GM23338 (cell line): Measurements from ENCODE around the gene NELFB. TPM values are rescaled to one million over a fixed set of nuclear protein-coding genes. Genes with fewer than 3 reads are reported as not detected.
A peak's percentile ranks its signal among the peaks of the same experiment; 100 is the strongest.

ENCODE experiments used
- ATAC-seq: fragments of 200-7000 bp; cut with Tn5 transposase; 3 replicates; pipeline ENCODE4 v1.9.1; 2020
- DNase-seq: peaks from one replicate; pipeline ENCODE4 v3.0.0-alpha.2; 2015; ENCODE audit warnings: low spot score
- H2AFZ ChIP-seq: fragments of 200-600 bp; sonication (generic); 2 replicates; pipeline ENCODE4 v1.8.0; 2016; ENCODE audit warnings: antibody characterized with exemption, mild to moderate bottlenecking, moderate library complexity
- H3F3A ChIP-seq: fragments of 200-600 bp; sonication (generic); replicated peaks from 2 replicates; pipeline ENCODE4 v1.8.0; 2017; ENCODE audit warnings: antibody characterized with exemption, mixed run types, low read depth
- H3K27ac ChIP-seq: fragments of 200-600 bp; sonication (generic); 2 replicates; pipeline ENCODE4 v1.6.1; 2016; ENCODE audit warnings: low read depth
- H3K27me3 ChIP-seq: fragments of 200-600 bp; sonication (generic); 2 replicates; pipeline ENCODE4 v1.8.0; 2016; ENCODE audit warnings: mild to moderate bottlenecking, mixed run types, moderate library complexity; ENCODE audit not compliant: insufficient read depth
- H3K36me3 ChIP-seq: fragments of 200-600 bp; sonication (generic); 2 replicates; pipeline ENCODE4 v1.8.0; 2016; ENCODE audit warnings: mild to moderate bottlenecking; ENCODE audit not compliant: insufficient read depth
- H3K4me1 ChIP-seq: fragments of 200-600 bp; sonication (generic); 2 replicates; pipeline ENCODE4 v1.8.0; 2016; ENCODE audit warnings: mild to moderate bottlenecking, moderate library complexity; ENCODE audit not compliant: insufficient read depth
- H3K4me2 ChIP-seq: fragments of 200-600 bp; sonication (generic); 2 replicates; pipeline ENCODE4 v1.7.1; 2017; ENCODE audit warnings: mixed run types
- H3K4me3 ChIP-seq: fragments of 200-600 bp; sonication (generic); 2 replicates; pipeline ENCODE4 v1.6.1; 2016; ENCODE audit warnings: mixed run types
- H3K79me2 ChIP-seq: fragments of 200-600 bp; sonication (generic); replicated peaks from 2 replicates; pipeline ENCODE4 v1.8.0; 2017; ENCODE audit warnings: mild to moderate bottlenecking; ENCODE audit not compliant: insufficient read depth
- H3K9me2 ChIP-seq: fragments of 200-600 bp; sonication (generic); 2 replicates; pipeline ENCODE4 v1.8.0; 2017; ENCODE audit not compliant: insufficient read depth
- H4K20me1 ChIP-seq: fragments of 200-600 bp; sonication (generic); replicated peaks from 2 replicates; pipeline ENCODE4 v1.8.0; 2017; ENCODE audit warnings: mild to moderate bottlenecking; ENCODE audit not compliant: insufficient read depth
- H3K27ac Mint-ChIP-seq: 2 replicates; pipeline ENCODE4 v1.8.0; 2020; ENCODE audit warnings: inconsistent platforms, mild to moderate bottlenecking, moderate library complexity, mixed read lengths
- H3K27me3 Mint-ChIP-seq: 3 replicates; pipeline ENCODE4 v1.8.0; 2022; ENCODE audit warnings: low read depth, mild to moderate bottlenecking, moderate library complexity, mixed read lengths, inconsistent platforms; ENCODE audit not compliant: insufficient read depth, poor library complexity
- H3K36me3 Mint-ChIP-seq: 3 replicates; pipeline ENCODE4 v1.8.0; 2021; ENCODE audit warnings: low read depth, mild to moderate bottlenecking, inconsistent platforms, moderate library complexity, mixed read lengths
- H3K4me1 Mint-ChIP-seq: 3 replicates; pipeline ENCODE4 v1.8.0; 2020; ENCODE audit warnings: mild to moderate bottlenecking, inconsistent platforms, mixed read lengths
- H3K4me3 Mint-ChIP-seq: 3 replicates; pipeline ENCODE4 v1.8.0; 2021; ENCODE audit warnings: moderate library complexity, mild to moderate bottlenecking, inconsistent platforms, mixed read lengths
- H3K9me3 Mint-ChIP-seq: 3 replicates; pipeline ENCODE4 v1.8.0; 2020; ENCODE audit warnings: moderate library complexity, mild to moderate bottlenecking, inconsistent platforms, mixed read lengths
- CREB1 ChIP-seq: fragments of 250-450 bp; sonication (Bioruptor Pico); IDR thresholded peaks from 2 replicates; pipeline ENCODE4 v1.5.0; 2020; ENCODE audit warnings: low read depth, mild to moderate bottlenecking, moderate library complexity
- EZH2phosphoT487 ChIP-seq: fragments of 200-600 bp; sonication (generic); IDR thresholded peaks from one replicate; pipeline ENCODE4 v1.8.1; 2018; ENCODE audit warnings: antibody characterized with exemption; ENCODE audit not compliant: unreplicated experiment
- NANOG ChIP-seq: IDR thresholded peaks from 2 replicates; pipeline ENCODE4 v1.6.1; 2016; ENCODE audit warnings: antibody characterized with exemption, borderline replicate concordance
- POLR2AphosphoS5 ChIP-seq: IDR thresholded peaks from 2 replicates; pipeline ENCODE4 v1.6.1; 2016; ENCODE audit warnings: antibody characterized with exemption, low read depth
- STAT1 ChIP-seq: IDR thresholded peaks from one replicate; pipeline ENCODE4 v1.6.1; 2016; ENCODE audit warnings: antibody characterized with exemption; ENCODE audit not compliant: unreplicated experiment
- ZNF331 ChIP-seq: fragments of 250-450 bp; sonication (Bioruptor Pico); IDR thresholded peaks from 2 replicates; pipeline ENCODE4 v1.5.0; 2020; ENCODE audit warnings: low read depth, mild to moderate bottlenecking, moderate library complexity
- polyA plus RNA-seq: library from polyadenylated mRNA; unstranded; fragments of >200 nt; fragmentation: Nextera tagmentation; extraction: Ambion mirVana; gene quantifications from 2 replicates; pipeline ENCODE4 v1.2.1, GENCODE V29; 2016
- total RNA-seq: library from RNA; depleted of rRNA; stranded (reverse); fragments of >200 nt; shearing (Covaris generic); gene quantifications from 2 replicates; pipeline ENCODE4 v1.2.3, GENCODE V29; 2014
- TF ChIP-seq, protein P1 (sequence below): IDR thresholded peaks from one replicate; pipeline ENCODE4 v1.6.1; 2018; ENCODE audit warnings: antibody characterized with exemption; ENCODE audit not compliant: unreplicated experiment
- TF ChIP-seq, protein P2 (sequence below): fragments of 250-450 bp; sonication (Bioruptor Pico); IDR thresholded peaks from 2 replicates; pipeline ENCODE4 v1.5.0; 2020; ENCODE audit warnings: mild to moderate bottlenecking, moderate library complexity

The NELFB gene
- total and polyA plus RNA-seq, 2 experiments from 2014 or later, result 30.0 to 97.3 TPM

DNA sequence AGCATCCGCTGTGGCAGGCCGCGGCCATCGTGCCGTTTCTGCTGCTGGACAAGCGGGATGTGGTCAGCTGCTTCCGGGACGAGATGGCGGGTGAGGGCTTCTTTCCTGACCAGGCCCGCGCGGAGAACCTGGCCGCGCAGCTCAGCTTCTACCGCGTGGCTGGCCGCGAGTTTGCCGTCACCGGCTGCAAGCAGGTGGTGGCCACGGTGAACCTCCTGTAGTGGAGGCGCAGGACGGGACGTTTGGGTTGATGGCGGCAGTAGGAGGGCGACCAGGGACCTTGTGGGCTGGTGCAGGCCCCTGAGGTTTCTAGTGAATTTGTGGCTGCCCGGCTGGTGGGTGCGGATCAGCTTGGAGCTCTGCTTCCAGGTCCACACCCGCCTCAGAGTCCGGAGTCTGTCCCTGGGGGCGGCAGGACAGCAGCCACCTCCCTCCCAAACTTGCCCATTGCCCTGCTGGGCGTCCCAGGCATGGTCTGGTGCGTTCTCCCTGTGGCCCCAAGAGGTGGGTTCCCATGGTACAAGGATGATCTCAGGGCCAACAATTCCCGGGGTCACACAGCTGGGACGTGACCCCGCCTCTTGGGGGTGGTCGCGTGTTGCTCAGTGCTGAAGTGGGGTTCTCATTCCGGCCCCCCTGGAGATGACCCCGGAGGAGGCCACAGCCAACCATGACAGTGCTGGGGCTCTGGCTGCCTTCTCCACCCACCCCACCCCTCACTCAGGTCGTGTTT is 24.8 kb downstream of the NELFB start:
- Mint-ChIP-seq H3K27ac (no peak overlapping the region), H3K4me3 (peak overlapping the region; percentile 49), H3K4me1 (peaks cover 18% of the 10 kb centered on the region), H3K9me3 (no peaks in the 10 kb centered on the region), H3K36me3 (no peaks in the 10 kb centered on the region; the same call in 2 of the 3 replicates), H3K27me3 (peaks cover 29% of the 10 kb centered on the region)
- no peak overlapping the region for H3K27ac ChIP-seq
- DNase-seq (no peak), ATAC-seq (no peak)
- H3K4me2 ChIP-seq, result no peak overlapping the region
- H3K9me2 ChIP-seq, result no peaks in the 10 kb centered on the region
- no peak overlapping the region for H2AFZ ChIP-seq
- H4K20me1 ChIP-seq, result peaks cover 8% of the 10 kb centered on the region; the same call in 1 of the 2 replicates
- no peak overlapping the region for H3K4me3 ChIP-seq
- H3K36me3 ChIP-seq, result no peaks in the 10 kb centered on the region
- H3F3A ChIP-seq, result peaks cover 20% of the 10 kb centered on the region; the same call in 1 of the 2 replicates
- peaks cover 14% of the 10 kb centered on the region for H3K27me3 ChIP-seq
- H3K79me2 ChIP-seq, result no peaks in the 10 kb centered on the region
- TF ChIP-seq ZNF331 (no peak), CREB1 (no peak), STAT1 (no peak), NANOG (no peak), EZH2phosphoT487 (no peak)
- TF ChIP-seq, protein P1, sequence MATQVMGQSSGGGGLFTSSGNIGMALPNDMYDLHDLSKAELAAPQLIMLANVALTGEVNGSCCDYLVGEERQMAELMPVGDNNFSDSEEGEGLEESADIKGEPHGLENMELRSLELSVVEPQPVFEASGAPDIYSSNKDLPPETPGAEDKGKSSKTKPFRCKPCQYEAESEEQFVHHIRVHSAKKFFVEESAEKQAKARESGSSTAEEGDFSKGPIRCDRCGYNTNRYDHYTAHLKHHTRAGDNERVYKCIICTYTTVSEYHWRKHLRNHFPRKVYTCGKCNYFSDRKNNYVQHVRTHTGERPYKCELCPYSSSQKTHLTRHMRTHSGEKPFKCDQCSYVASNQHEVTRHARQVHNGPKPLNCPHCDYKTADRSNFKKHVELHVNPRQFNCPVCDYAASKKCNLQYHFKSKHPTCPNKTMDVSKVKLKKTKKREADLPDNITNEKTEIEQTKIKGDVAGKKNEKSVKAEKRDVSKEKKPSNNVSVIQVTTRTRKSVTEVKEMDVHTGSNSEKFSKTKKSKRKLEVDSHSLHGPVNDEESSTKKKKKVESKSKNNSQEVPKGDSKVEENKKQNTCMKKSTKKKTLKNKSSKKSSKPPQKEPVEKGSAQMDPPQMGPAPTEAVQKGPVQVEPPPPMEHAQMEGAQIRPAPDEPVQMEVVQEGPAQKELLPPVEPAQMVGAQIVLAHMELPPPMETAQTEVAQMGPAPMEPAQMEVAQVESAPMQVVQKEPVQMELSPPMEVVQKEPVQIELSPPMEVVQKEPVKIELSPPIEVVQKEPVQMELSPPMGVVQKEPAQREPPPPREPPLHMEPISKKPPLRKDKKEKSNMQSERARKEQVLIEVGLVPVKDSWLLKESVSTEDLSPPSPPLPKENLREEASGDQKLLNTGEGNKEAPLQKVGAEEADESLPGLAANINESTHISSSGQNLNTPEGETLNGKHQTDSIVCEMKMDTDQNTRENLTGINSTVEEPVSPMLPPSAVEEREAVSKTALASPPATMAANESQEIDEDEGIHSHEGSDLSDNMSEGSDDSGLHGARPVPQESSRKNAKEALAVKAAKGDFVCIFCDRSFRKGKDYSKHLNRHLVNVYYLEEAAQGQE, result no peak
- peaks cover 12% of the 10 kb centered on the region for H3K4me1 ChIP-seq

DNA sequence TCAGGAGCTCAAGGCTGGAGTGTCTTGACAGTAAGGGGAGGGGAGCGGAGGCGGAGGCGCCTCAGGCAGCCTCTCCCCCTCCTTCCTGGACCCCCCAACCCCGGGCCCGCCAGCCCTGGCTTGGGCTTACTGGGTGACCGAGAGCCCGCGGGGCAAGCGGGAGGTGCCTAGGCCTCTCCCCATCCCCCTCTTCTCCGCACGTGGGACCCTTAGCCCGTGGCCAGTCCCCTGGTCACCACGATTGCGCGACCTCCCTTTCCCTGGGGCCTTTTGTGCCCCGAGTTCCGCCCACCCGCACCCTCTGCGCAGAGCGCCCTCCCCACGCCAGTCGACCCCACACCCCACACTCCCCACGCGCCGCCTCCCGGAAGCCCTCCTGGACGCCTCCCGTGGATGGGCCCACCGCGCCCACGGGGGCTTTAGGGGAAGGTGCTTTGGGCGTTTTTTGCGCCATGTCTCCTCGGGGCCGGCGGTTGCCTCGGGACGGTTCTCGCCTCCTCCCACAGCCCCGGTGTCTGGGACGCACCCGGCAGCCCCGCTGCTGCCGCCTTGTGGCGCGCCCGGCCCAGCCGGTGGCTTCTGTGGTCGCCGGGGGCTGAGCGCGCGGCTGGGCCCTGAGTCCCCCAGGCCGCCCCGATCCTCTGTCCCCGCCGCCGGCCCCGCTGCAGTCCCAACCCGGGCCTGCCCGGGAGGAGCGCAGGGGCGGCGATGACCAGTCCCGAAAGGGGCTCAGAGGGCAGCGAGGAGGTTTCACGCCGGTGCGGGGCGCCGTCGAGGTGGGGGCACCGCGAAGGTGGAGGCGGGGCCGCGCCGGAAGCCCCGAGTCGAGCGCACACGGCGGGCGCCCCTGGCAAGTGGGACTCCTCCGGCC is 25.6 kb downstream of the NELFB start:
- peak overlapping the region; percentile 88 for H3K4me2 ChIP-seq
- H3K79me2 ChIP-seq, result no peaks in the 10 kb centered on the region
- peaks cover 21% of the 10 kb centered on the region for H3K27me3 Mint-ChIP-seq
- no peaks in the 10 kb centered on the region; the same call in 2 of the 3 replicates for H3K36me3 Mint-ChIP-seq
- no peaks in the 10 kb centered on the region for H3K9me3 Mint-ChIP-seq
- no peak overlapping the region for H3K27ac ChIP-seq
- H3K9me2 ChIP-seq, result no peaks in the 10 kb centered on the region
- peaks cover 20% of the 10 kb centered on the region; the same call in 1 of the 2 replicates for H3F3A ChIP-seq
- peak overlapping the region; percentile 62; the same call in 2 of the 3 replicates for H3K4me3 Mint-ChIP-seq
- ATAC-seq, result peak; percentile 46
- peak overlapping the region; percentile 73 for H3K4me3 ChIP-seq
- H3K4me1 Mint-ChIP-seq, result peaks cover 10% of the 10 kb centered on the region
- H3K27me3 ChIP-seq, result peaks cover 14% of the 10 kb centered on the region
- H3K4me1 ChIP-seq, result peaks cover 12% of the 10 kb centered on the region
- DNase-seq, result peak; percentile 77
- no peaks in the 10 kb centered on the region for H3K36me3 ChIP-seq
- peaks cover 8% of the 10 kb centered on the region; the same call in 1 of the 2 replicates for H4K20me1 ChIP-seq
- no peak overlapping the region for H3K27ac Mint-ChIP-seq
- H2AFZ ChIP-seq, result no peak overlapping the region
- TF ChIP-seq ZNF331, result no peak
- TF ChIP-seq STAT1, result no peak
- TF ChIP-seq CREB1, result no peak
- TF ChIP-seq, protein P2, sequence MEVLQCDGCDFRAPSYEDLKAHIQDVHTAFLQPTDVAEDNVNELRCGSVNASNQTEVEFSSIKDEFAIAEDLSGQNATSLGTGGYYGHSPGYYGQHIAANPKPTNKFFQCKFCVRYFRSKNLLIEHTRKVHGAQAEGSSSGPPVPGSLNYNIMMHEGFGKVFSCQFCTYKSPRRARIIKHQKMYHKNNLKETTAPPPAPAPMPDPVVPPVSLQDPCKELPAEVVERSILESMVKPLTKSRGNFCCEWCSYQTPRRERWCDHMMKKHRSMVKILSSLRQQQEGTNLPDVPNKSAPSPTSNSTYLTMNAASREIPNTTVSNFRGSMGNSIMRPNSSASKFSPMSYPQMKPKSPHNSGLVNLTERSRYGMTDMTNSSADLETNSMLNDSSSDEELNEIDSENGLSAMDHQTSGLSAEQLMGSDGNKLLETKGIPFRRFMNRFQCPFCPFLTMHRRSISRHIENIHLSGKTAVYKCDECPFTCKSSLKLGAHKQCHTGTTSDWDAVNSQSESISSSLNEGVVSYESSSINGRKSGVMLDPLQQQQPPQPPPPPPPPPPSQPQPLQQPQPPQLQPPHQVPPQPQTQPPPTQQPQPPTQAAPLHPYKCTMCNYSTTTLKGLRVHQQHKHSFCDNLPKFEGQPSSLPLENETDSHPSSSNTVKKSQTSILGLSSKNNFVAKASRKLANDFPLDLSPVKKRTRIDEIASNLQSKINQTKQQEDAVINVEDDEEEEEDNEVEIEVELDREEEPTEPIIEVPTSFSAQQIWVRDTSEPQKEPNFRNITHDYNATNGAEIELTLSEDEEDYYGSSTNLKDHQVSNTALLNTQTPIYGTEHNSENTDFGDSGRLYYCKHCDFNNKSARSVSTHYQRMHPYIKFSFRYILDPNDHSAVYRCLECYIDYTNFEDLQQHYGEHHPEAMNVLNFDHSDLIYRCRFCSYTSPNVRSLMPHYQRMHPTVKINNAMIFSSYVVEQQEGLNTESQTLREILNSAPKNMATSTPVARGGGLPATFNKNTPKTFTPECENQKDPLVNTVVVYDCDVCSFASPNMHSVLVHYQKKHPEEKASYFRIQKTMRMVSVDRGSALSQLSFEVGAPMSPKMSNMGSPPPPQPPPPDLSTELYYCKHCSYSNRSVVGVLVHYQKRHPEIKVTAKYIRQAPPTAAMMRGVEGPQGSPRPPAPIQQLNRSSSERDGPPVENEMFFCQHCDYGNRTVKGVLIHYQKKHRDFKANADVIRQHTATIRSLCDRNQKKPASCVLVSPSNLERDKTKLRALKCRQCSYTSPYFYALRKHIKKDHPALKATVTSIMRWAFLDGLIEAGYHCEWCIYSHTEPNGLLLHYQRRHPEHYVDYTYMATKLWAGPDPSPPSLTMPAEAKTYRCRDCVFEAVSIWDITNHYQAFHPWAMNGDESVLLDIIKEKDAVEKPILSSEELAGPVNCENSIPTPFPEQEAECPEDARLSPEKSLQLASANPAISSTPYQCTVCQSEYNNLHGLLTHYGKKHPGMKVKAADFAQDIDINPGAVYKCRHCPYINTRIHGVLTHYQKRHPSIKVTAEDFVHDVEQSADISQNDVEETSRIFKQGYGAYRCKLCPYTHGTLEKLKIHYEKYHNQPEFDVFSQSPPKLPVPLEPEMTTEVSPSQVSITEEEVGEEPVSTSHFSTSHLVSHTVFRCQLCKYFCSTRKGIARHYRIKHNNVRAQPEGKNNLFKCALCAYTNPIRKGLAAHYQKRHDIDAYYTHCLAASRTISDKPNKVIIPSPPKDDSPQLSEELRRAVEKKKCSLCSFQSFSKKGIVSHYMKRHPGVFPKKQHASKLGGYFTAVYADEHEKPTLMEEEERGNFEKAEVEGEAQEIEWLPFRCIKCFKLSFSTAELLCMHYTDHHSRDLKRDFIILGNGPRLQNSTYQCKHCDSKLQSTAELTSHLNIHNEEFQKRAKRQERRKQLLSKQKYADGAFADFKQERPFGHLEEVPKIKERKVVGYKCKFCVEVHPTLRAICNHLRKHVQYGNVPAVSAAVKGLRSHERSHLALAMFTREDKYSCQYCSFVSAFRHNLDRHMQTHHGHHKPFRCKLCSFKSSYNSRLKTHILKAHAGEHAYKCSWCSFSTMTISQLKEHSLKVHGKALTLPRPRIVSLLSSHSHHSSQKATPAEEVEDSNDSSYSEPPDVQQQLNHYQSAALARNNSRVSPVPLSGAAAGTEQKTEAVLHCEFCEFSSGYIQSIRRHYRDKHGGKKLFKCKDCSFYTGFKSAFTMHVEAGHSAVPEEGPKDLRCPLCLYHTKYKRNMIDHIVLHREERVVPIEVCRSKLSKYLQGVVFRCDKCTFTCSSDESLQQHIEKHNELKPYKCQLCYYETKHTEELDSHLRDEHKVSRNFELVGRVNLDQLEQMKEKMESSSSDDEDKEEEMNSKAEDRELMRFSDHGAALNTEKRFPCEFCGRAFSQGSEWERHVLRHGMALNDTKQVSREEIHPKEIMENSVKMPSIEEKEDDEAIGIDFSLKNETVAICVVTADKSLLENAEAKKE (CRISPR knock-in tag), result no peak
- TF ChIP-seq POLR2AphosphoS5, result 0 out of 2 replicates have a peak, but pooled peaks have one; percentile 13
